Kidney glomerular epithelial cell (primary cell): ENCODE data around the gene PRSS36.
"Not testable (repeated sequence)": the region's sequence is repeated elsewhere in the genome, so short reads cannot be mapped to it uniquely, and the experiment has no call there.

ENCODE experiments used
- DNase-seq: peaks from one replicate; lab custom pipeline; 2025; lab: John Stamatoyannopoulos, UW

PRSS36 gene

DNA sequence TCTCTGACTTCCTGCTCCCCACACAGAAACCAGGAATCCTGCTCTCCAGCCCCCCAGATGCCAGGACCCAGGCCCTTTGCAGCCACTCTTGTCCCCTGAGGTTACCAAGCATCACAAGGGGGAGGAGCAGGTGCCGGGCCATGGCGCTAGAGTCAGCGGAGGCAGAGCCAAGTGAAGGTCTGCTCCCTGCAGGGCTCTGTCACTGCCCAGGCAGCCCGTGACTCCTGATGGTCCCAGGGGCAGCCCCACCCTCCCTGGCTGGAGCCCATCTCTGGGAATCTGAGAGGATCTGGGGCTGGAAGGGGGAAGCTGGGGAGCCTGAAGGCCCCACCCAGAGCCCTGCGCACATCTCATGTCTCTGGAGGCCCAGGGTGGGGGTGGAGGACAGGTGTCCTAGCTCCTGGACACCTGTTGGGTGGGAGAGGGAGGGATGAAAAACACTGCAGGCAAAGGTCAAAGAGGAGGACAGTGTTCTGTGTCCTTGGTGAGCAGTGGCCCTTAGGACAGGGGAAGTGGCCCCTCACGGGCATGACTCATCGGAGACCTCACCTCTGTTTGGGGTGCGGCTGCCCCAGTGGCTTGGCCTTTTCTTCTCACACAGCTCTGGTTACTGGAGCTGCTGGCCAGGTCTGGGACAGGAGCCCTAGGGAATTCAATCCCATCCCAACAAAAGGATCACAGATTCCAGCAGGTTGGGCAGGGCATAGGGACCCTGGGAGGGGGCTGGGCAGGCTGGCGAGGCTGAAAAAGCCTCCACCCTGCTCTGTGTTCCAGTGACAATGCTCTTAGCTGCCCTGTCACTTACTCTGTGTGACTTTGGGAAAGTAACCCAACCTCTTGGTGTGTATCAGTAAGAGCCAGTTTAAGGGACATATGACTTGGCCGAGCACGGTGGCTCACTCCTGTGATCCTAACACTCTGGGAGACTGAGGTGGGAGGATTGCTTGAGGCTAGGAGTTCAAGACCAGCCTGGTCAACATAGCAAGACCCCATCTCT, at the start of gene PRSS36:
TSS of gene PRSS36 (minus strand) at position 173 of the 997 bp plus-strand sequence. CDS start at position 142, 31 bp downstream.
- DNase-seq, result no peak

DNA sequence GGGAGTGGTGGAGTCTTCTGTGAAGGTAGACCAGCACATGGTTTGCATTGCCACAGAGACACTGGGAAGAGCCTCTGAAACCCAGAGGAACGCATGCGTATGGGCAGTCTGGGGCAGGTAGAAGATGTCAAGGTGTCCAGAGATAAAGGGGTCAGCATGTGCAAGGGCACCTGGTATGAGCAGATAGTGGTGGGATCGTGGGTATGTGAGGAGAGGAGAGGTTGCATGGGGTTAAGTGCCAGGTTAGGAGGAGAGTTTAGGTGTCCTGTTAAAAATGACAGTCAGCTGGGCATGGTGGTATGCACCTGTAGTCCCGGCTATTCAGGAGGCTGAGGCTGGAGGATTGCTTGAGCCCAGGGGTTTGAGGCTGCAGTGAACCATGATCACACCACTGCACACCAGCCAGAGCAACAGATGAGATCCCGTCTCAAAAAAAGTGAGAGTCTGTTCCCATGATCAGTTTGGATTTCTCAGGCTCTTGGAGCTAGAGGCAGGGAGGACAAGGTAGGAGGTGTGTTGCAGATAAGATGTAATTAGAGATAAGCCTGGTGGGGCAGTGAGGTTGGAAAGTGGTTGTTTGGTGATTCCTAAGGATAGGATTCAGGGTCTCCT, 49.7 kb upstream of the PRSS36 start:
- no peak for DNase-seq

GRCh38 chr16:31198207-31198882, 48.5 kb upstream of the PRSS36 start:
- no peak for DNase-seq

DNA sequence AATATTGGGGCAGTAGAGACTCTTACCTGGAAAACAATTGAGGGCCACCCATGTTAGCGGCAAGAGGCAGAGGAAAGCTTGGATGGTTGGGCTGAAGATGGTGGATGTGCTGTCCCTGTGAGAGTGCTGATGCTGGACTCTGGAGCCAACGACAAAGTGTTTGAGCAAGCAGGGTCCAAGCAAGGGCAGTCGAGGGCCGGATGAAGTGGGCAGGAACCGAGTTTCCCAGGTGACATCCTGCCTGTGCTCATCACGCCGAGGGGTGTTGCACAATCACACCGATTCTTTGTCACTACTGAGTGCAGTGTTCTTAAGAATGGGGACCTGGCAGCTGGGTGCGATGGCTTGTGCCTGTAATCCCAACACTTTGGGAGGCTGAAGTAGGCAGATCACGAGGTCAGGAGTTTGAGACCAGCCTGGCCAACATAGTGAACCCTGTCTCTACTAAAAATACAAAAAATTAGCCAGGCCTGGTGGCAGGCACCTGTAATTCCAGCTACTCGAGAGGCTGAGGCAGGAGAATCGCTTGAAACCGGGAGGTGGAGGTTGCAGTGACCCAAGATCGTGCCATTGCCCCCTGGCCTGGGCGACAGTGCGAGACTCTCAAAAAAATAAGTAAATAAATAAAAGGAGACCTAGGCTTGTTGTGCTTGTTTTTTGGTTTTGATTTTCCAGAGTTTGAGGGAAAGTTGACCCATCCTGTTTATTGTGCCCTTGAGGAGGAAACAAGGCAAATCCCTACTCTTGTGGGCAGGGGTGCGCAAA, 46.6 kb upstream of the PRSS36 start:
- no peak for DNase-seq

GRCh38 chr16:31195861-31196260, 46.0 kb upstream of the PRSS36 start:
- not testable (repeated sequence) for DNase-seq

GRCh38 chr16:31194898-31195297, 45.0 kb upstream of the PRSS36 start:
- DNase-seq, result no peak

DNA sequence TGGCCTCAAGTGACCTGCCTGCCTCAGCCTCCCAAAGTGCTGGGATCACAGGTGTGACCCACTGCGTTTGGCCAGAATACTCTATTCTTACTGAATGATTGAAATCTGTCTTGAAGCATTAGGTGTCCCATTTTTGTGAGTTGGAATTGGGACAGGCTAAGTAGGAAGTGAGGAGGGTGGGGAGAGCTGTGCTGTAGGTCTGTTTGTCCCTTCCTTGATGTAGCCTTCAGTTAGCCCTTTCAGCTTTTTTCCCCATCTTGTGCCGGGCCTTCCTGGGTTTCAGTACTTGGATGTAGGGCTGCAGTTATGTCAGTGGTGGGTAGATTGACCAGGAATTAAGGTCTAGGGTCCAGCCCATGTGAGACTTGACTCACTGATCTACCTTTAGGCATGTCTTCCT, 44.0 kb upstream of the PRSS36 start:
- DNase-seq, result no peak

DNA sequence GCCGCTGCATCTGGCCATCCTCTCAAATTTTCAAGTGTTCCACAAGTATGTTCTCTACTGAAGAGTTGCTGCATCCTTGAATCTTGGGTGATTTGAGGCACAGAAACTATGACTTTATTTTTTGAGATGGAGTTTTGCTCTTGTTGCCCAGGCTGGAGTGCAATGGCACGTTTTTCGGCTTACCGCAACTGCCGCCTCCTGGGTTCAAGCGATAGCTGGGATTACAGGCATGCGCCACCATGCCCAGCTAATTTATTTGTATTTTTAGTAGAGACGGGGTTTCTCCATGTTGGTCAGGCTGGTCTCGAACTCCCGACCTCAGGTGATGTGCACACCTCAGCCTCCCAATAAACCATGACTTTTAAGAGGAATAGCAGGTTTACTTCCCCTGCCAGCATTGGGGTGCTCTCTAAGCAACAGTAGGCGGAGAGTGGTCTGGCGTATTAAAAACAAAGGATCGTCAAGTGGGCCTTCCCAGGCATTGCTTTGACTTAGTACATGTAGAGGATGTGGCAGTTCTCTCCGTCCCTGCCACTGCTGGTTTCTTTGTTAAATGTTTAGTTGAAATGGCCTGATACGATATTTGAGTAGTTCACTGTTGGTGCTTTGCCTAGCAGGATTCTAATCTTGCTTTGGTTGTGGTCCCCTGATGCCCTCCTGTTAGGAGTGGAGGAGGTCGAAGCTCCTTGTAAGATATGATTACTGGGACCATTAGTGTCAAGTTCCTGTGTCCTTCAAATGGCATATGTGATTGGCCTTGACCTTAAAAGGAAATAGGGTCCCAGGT, 43.2 kb upstream of the PRSS36 start:
- DNase-seq, result no peak

GRCh38 chr16:31191697-31192428, 42.0 kb upstream of the PRSS36 start:
- no peak for DNase-seq

DNA sequence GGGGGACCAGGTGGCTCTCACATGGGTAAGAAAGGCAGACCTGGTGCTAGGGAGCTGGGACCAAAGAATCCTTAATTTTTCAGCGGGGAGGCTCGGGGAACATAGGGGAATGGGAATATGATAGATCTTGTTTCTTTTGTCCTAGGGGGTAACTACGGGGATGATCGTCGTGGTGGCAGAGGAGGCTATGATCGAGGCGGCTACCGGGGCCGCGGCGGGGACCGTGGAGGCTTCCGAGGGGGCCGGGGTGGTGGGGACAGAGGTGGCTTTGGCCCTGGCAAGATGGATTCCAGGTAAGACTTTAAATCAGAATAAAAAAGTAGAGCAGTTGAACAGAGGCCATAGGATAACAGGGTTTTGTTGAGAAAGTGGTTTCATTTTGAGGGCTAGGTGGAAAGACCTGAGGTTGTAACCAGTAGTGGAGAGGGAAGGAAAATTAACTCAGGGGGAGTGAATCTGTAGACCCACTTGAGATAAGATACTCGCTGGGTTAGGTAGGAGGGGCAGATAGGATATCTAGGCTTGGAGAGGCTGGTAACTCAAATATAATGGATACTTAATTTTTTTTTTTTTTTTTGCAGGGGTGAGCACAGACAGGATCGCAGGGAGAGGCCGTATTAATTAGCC, 41.1 kb upstream of the PRSS36 start:
- no peak for DNase-seq

- DNase-seq, result no peak
Observed at GRCh38 chr16:31190061-31190460, 40.2 kb upstream of the PRSS36 start.

- DNase-seq, result no peak
Observed at GRCh38 chr16:31189412-31189778, 39.5 kb upstream of the PRSS36 start.

- DNase-seq, result no peak
Observed at GRCh38 chr16:31188450-31189411, 38.9 kb upstream of the PRSS36 start.

DNA sequence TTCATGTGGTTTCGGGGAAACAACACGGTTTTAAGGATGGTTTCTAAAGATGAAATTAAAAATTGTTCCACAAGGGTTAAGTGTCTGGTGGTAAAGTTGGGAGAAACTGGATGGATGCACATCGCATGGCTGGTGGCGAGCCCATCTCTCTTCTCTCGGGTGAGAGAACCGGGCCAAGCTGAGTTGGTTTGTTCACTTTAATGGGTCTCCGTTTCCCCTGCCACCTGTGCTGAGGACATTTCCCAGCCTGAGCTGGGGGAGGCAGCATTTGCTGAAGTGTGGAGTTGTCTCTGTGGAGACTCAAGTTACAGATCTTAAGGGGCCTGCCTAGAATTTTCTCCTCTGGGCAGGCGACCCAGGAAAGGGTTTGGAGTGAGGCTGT, 37.9 kb upstream of the PRSS36 start:
- DNase-seq, result no peak

GRCh38 chr16:31186930-31187807, 37.3 kb upstream of the PRSS36 start:
- DNase-seq, result no peak

DNA sequence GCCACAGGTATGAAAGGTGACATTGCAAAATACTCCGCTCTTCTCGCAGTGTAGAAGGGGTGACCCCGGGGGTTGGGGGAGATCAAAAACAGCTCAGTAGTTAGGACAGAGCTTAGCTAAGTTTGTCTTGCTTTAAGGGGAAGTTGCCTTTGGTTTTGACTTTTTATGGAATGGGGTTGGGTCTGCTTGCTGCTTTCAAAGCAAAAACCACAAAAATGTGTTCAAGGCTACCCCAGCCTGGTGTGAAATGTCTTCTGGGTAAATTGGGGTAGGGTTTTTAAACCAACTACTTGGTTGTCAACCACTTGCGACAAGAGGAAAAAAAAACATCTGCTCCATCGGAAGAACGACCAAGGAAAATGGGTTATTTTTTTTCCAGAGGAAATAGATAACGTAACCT, 36.3 kb upstream of the PRSS36 start:
- DNase-seq, result no peak

DNA sequence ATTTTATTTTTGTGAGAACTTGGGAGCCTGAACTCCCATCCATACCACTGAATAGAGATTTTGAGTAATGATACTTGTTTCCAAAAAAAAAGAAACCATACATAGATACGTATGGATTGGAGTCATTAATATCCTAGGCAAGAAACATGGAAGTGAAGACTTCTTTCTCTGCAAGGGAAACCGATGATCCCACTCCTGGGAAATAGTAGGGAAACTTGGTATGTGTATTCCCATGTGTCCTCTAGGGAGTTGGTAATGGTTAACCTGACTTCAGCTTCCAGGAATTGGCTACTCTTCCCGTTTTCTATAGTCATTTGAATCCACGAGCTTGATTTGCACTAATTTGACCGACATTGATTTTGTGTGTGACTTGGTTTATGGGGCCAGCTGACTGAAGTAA, 35.5 kb upstream of the PRSS36 start:
- no peak for DNase-seq

GRCh38 chr16:31184888-31185287, 35.0 kb upstream of the PRSS36 start:
- no peak for DNase-seq
